Keratinocyte (primary cell): ENCODE results near the gene SLC9A8. TPM values are rescaled to one million over a fixed set of nuclear protein-coding genes. Genes with fewer than 3 reads are reported as not detected.

Source experiments
- DNase-seq: peaks from one replicate; pipeline ENCODE4 v3.0.0-alpha.2; 2011; ENCODE audit warnings: low read depth, missing footprints, low spot score
- FAIRE-seq: peaks from 2 replicates; lab custom pipeline; 2011; peaks lifted over from hg19 to GRCh38; lab: Jason Lieb, UNC
- H2AFZ ChIP-seq: 2 replicates; pipeline ENCODE4 v1.6.0; 2012; ENCODE audit warnings: low read length, control low read depth, inconsistent platforms; ENCODE audit not compliant: control insufficient read depth
- H3K27ac ChIP-seq: 2 replicates; pipeline ENCODE4 v1.5.1; 2011; ENCODE audit warnings: low read length; ENCODE audit not compliant: control insufficient read depth, insufficient read depth
- H3K27me3 ChIP-seq: 3 replicates; pipeline ENCODE4 v1.6.0; 2011; ENCODE audit warnings: low read length; ENCODE audit not compliant: control insufficient read depth, insufficient read depth; ENCODE audit errors: extremely low read depth
- H3K36me3 ChIP-seq, 2 experiments: 2 replicates in 1 of 2; 3 replicates in 1 of 2; pipeline ENCODE4 v1.5.1; 2011; ENCODE audit warnings: low read length in 2 of 2, mild to moderate bottlenecking in 1 of 2; ENCODE audit not compliant: control insufficient read depth in 2 of 2, insufficient read depth in 2 of 2; ENCODE audit errors: extremely low read depth in 1 of 2
- H3K4me1 ChIP-seq: 3 replicates; pipeline ENCODE4 v1.5.1; 2011; ENCODE audit warnings: low read length; ENCODE audit not compliant: control insufficient read depth, insufficient read depth; ENCODE audit errors: extremely low read depth
- H3K4me2 ChIP-seq: 3 replicates; pipeline ENCODE4 v1.6.0; 2011; ENCODE audit warnings: low read depth, low read length; ENCODE audit not compliant: control insufficient read depth, insufficient read depth; ENCODE audit errors: extremely low read depth
- H3K4me3 ChIP-seq, 3 experiments: fragments of 200-600 bp in 1 of 3; sonication (generic) in 1 of 3; 2 replicates in 2 of 3; 3 replicates in 1 of 3; pipeline ENCODE4 v1.5.1; 2011 to 2016; ENCODE audit warnings: low read length in 3 of 3, mild to moderate bottlenecking in 3 of 3, control low read depth in 2 of 3, inconsistent platforms in 1 of 3, low read depth in 1 of 3, mixed read lengths in 1 of 3, mixed run types in 1 of 3, moderate library complexity in 1 of 3; ENCODE audit not compliant: control insufficient read depth in 2 of 3, insufficient read depth in 2 of 3; ENCODE audit errors: extremely low read depth in 1 of 3
- H3K79me2 ChIP-seq: 2 replicates; pipeline ENCODE4 v1.6.0; 2012; ENCODE audit warnings: low read length; ENCODE audit not compliant: control insufficient read depth, insufficient read depth
- H3K9ac ChIP-seq: 3 replicates; pipeline ENCODE4 v1.6.0; 2011; ENCODE audit warnings: low read length; ENCODE audit not compliant: control insufficient read depth, insufficient read depth; ENCODE audit errors: extremely low read depth
- H3K9me1 ChIP-seq: 3 replicates; pipeline ENCODE4 v1.6.0; 2011; ENCODE audit warnings: low read length; ENCODE audit not compliant: control insufficient read depth, insufficient read depth; ENCODE audit errors: extremely low read depth
- H3K9me3 ChIP-seq: 2 replicates; pipeline ENCODE4 v1.5.1; 2012; ENCODE audit warnings: low read depth, low read length; ENCODE audit not compliant: control insufficient read depth
- H4K20me1 ChIP-seq: 3 replicates; pipeline ENCODE4 v1.6.0; 2011; ENCODE audit warnings: low read length; ENCODE audit not compliant: control insufficient read depth, insufficient read depth; ENCODE audit errors: extremely low read depth
- CTCF ChIP-seq, 3 experiments: IDR thresholded peaks in 1 of 3; conservative IDR thresholded peaks in 1 of 3; optimal IDR thresholded peaks in 1 of 3; 2 replicates in 2 of 3; 3 replicates in 1 of 3; pipeline versions ENCODE3 to v1.5.1; 2011; ENCODE audit warnings: low read length in 3 of 3, mild to moderate bottlenecking in 3 of 3, moderate library complexity in 2 of 3, control low read depth in 1 of 3, inconsistent platforms in 1 of 3; ENCODE audit not compliant: insufficient read depth in 2 of 3; ENCODE audit errors: extremely low read depth in 1 of 3
- EZH2 ChIP-seq: IDR thresholded peaks from one replicate; pipeline ENCODE4 v1.6.1; 2012; ENCODE audit warnings: inconsistent platforms, mild to moderate bottlenecking, low read length, moderate library complexity
- dilution Hi-C: fragments of 300-500 bp; cut with MboI; formaldehyde crosslinking; loops from one replicate; pipeline ENCODE4 v1.7.0; 2020; ENCODE audit warnings: low sequenced_read_pairs; ENCODE audit not compliant: extremely low pct_ligation_motif_present
- polyA plus RNA-seq, 5 experiments: library from polyadenylated mRNA; depleted of rRNA in 3 of 5; stranded (reverse) in 3 of 5; stranded (forward) in 1 of 5; unstranded in 1 of 5; fragments of >200 nt; gene quantifications; 1 replicate in 1 of 5; 2 replicates in 3 of 5; 3 replicates in 1 of 5; pipeline versions ENCODE4 v1.2.1 to v1.2.3, GENCODE V29; 2011 to 2012; ENCODE audit warnings: missing spikeins in 2 of 5, low read depth in 1 of 5, low replicate concordance in 1 of 5

The SLC9A8 gene
- polyA plus RNA-seq, 1 donor (not counting 4 experiments of a cell fraction or from before 2014, with no cell fraction given), result 1.9 TPM

GRCh38 chr20:49821870-49822331 lies 9.3 kb downstream of the SLC9A8 start:
- no peaks in the 10 kb centered on the region for H3K9me1 ChIP-seq
- no peaks in the 10 kb centered on the region for H3K79me2 ChIP-seq
- H3K27me3 ChIP-seq, result no peaks in the 10 kb centered on the region
- no peaks in the 10 kb centered on the region for H4K20me1 ChIP-seq
- no peak overlapping the region for H3K4me3 ChIP-seq
- no peak overlapping the region for H3K27ac ChIP-seq
- H3K9ac ChIP-seq, result no peak overlapping the region
- H3K36me3 ChIP-seq, result peaks cover 6 to 12% of the 10 kb centered on the region in 2 experiments
- H3K4me1 ChIP-seq, result no peaks in the 10 kb centered on the region
- no peak overlapping the region for H2AFZ ChIP-seq
- FAIRE-seq, result no peak
- dilution Hi-C loops, result no loop called here
- no peaks in the 10 kb centered on the region for H3K9me3 ChIP-seq
- DNase-seq, result no peak
- no peak overlapping the region for H3K4me2 ChIP-seq
- TF ChIP-seq CTCF (optimal IDR thresholded peaks at IDR 0.05 in 1 of 3, IDR thresholded peaks at IDR 0.05 in 1 of 3, conservative IDR thresholded peaks at IDR 0.05 in 1 of 3; ENCODE audit: extremely low read depth in 1 of 3, insufficient read depth in 2 of 3, low read length in 3 of 3), result peak in 1 of 3 experiments; percentile 44
- no peak for TF ChIP-seq EZH2

- H3K4me2 ChIP-seq, result no peak overlapping the region
- no peak overlapping the region for H3K27ac ChIP-seq
- TF ChIP-seq EZH2, result no peak
- TF ChIP-seq CTCF (optimal IDR thresholded peaks at IDR 0.05 in 1 of 3, IDR thresholded peaks at IDR 0.05 in 1 of 3, conservative IDR thresholded peaks at IDR 0.05 in 1 of 3; ENCODE audit: extremely low read depth in 1 of 3, insufficient read depth in 2 of 3, low read length in 3 of 3), result no peak
- H3K9me3 ChIP-seq, result no peaks in the 10 kb centered on the region
- H3K4me1 ChIP-seq, result no peaks in the 10 kb centered on the region
- H2AFZ ChIP-seq, result no peak overlapping the region
- no peak overlapping the region for H3K4me3 ChIP-seq
- DNase-seq (no peak), FAIRE-seq (no peak)
- H3K9me1 ChIP-seq, result no peaks in the 10 kb centered on the region
- peaks cover 6 to 12% of the 10 kb centered on the region in 2 experiments for H3K36me3 ChIP-seq
- H3K9ac ChIP-seq, result no peak overlapping the region
- H3K27me3 ChIP-seq, result no peaks in the 10 kb centered on the region
- H4K20me1 ChIP-seq, result no peaks in the 10 kb centered on the region
- H3K79me2 ChIP-seq, result no peaks in the 10 kb centered on the region
- dilution Hi-C loops, result no loop called here
Observed at GRCh38 chr20:49823152-49823847, 10.7 kb downstream of the SLC9A8 start.
